CD14-positive monocyte (primary cell): ENCODE results near the gene NUP62CL. TPM values are rescaled to one million over a fixed set of nuclear protein-coding genes. Genes with fewer than 3 reads are reported as not detected.

Experiments
- DNase-seq, 3 donors: peaks; one replicate each; pipeline ENCODE4 v3.0.0-alpha.2; 2011 to 2022
- H2AFZ ChIP-seq: 2 replicates; pipeline ENCODE4 v1.6.0; 2012; ENCODE audit warnings: mild to moderate bottlenecking, low read depth, low read length, inconsistent platforms; ENCODE audit not compliant: insufficient read depth, poor library complexity, severe bottlenecking
- H3K27ac ChIP-seq, 2 donors: 1 replicate in 1 of 2; 2 replicates in 1 of 2; pipeline ENCODE4 v1.5.1; 2012 to 2013; ENCODE audit warnings: low read length in 2 of 2, control low read depth in 1 of 2, inconsistent platforms in 1 of 2, low read depth in 1 of 2, mild to moderate bottlenecking in 1 of 2
- H3K27me3 ChIP-seq, 2 donors: one replicate each; pipeline versions ENCODE4 v1.6.0 to v1.6.1; 2011 to 2013; ENCODE audit warnings: low read length in 2 of 2; ENCODE audit not compliant: control insufficient read depth in 2 of 2, insufficient read depth in 2 of 2
- H3K36me3 ChIP-seq, 2 donors: replicated peaks in 1 of 2; 1 replicate in 1 of 2; 2 replicates in 1 of 2; pipeline versions ENCODE4 v1.5.1 to v1.6.1; 2012 to 2013; ENCODE audit warnings: low read length in 2 of 2, control low read depth in 1 of 2, inconsistent platforms in 1 of 2, mild to moderate bottlenecking in 1 of 2; ENCODE audit not compliant: insufficient read depth in 2 of 2, control insufficient read depth in 1 of 2
- H3K4me1 ChIP-seq, 2 donors: 1 replicate in 1 of 2; 2 replicates in 1 of 2; pipeline versions ENCODE4 v1.5.1 to v1.6.1; 2012 to 2013; ENCODE audit warnings: low read length in 2 of 2, control low read depth in 1 of 2, inconsistent platforms in 1 of 2, mild to moderate bottlenecking in 1 of 2, moderate library complexity in 1 of 2; ENCODE audit not compliant: insufficient read depth in 2 of 2, control insufficient read depth in 1 of 2
- H3K4me2 ChIP-seq: replicated peaks from 2 replicates; pipeline ENCODE3; 2012; ENCODE audit warnings: low read length, moderate library complexity, mild to moderate bottlenecking; ENCODE audit not compliant: poor library complexity, severe bottlenecking; ENCODE audit errors: extremely low read depth
- H3K4me3 ChIP-seq, 3 experiments: fragments of 200-600 bp in 1 of 3; sonication (generic) in 1 of 3; replicated peaks in 1 of 3; 1 replicate in 2 of 3; 2 replicates in 1 of 3; pipeline ENCODE4 v1.5.1; 2011 to 2013; ENCODE audit warnings: low read length in 3 of 3, mild to moderate bottlenecking in 3 of 3, control low read depth in 2 of 3, low read depth in 2 of 3, inconsistent platforms in 1 of 3, moderate library complexity in 1 of 3
- H3K79me2 ChIP-seq: 2 replicates; pipeline ENCODE4 v1.6.0; 2012; ENCODE audit warnings: mild to moderate bottlenecking, control low read depth, inconsistent platforms, low read length, moderate library complexity; ENCODE audit not compliant: insufficient read depth
- H3K9ac ChIP-seq: 2 replicates; pipeline ENCODE4 v1.6.0; 2017; ENCODE audit warnings: low read length, mild to moderate bottlenecking; ENCODE audit not compliant: insufficient read depth, poor library complexity, severe bottlenecking
- H3K9me3 ChIP-seq, 2 donors: replicated peaks in 1 of 2; 1 replicate in 1 of 2; 2 replicates in 1 of 2; pipeline versions ENCODE4 v1.5.1 to v1.6.1; 2012 to 2013; ENCODE audit warnings: low read length in 2 of 2, control low read depth in 1 of 2; ENCODE audit not compliant: control insufficient read depth in 1 of 2, insufficient read depth in 1 of 2
- H4K20me1 ChIP-seq: 2 replicates; pipeline ENCODE4 v1.6.0; 2012; ENCODE audit warnings: mild to moderate bottlenecking, low read length, control low read depth, moderate library complexity; ENCODE audit not compliant: insufficient read depth
- H3K27ac Mint-ChIP-seq, 7 donors: one replicate each; pipeline ENCODE4 v1.8.0; 2020; ENCODE audit warnings: mild to moderate bottlenecking in 7 of 7, mixed read lengths in 7 of 7, moderate library complexity in 6 of 7, inconsistent platforms in 2 of 7
- H3K27me3 Mint-ChIP-seq, 3 donors: one replicate each; pipeline ENCODE4 v1.8.0; 2021 to 2022; ENCODE audit warnings: low read depth in 3 of 3, mild to moderate bottlenecking in 3 of 3, mixed read lengths in 3 of 3, moderate library complexity in 3 of 3, inconsistent platforms in 1 of 3
- H3K36me3 Mint-ChIP-seq, 2 donors: one replicate each; pipeline ENCODE4 v1.8.0; 2020; ENCODE audit warnings: mixed read lengths in 2 of 2, inconsistent platforms in 1 of 2, mild to moderate bottlenecking in 1 of 2
- H3K4me1 Mint-ChIP-seq: one replicate; pipeline ENCODE4 v1.8.0; 2020; ENCODE audit warnings: mild to moderate bottlenecking, mixed read lengths
- H3K4me3 Mint-ChIP-seq, 2 donors: one replicate each; pipeline ENCODE4 v1.8.0; 2020; ENCODE audit warnings: mild to moderate bottlenecking in 2 of 2, mixed read lengths in 2 of 2, moderate library complexity in 1 of 2
- H3K9me3 Mint-ChIP-seq, 7 donors: one replicate each; pipeline ENCODE4 v1.8.0; 2020 to 2022; ENCODE audit warnings: mixed read lengths in 7 of 7, mild to moderate bottlenecking in 6 of 7, moderate library complexity in 6 of 7, inconsistent platforms in 2 of 7
- CTCF ChIP-seq: fragments of 200-600 bp; IDR thresholded peaks from one replicate; pipeline ENCODE4 v1.8.0; 2022; ENCODE audit warnings: antibody characterized with exemption, mild to moderate bottlenecking
- WGBS: methylation state at CpG from one replicate; pipeline ENCODE4 v1.1.5; 2013; ENCODE audit warnings: missing lambda C conversion rate; ENCODE audit not compliant: insufficient coverage; 5-methylcytosine and 5-hydroxymethylcytosine counted together
- intact Hi-C, 2 donors: fragments of 100-400 bp; cut with micrococcal nuclease; formaldehyde crosslinking; loops; one replicate each; pipeline versions ENCODE4 v1.15.0 to v1.15.1; 2023
- polyA plus RNA-seq, 3 donors: library from polyadenylated mRNA; depleted of rRNA in 1 of 3; unstranded in 2 of 3; stranded (reverse) in 1 of 3; fragments of 300-500 nt in 2 of 3; fragments of >200 nt in 1 of 3; fragmentation: Illumina TruSeq in 2 of 3; gene quantifications; 1 replicate in 2 of 3; 2 replicates in 1 of 3; pipeline ENCODE4 v1.2.3, GENCODE V29; 2012 to 2021

NUP62CL gene
- polyA plus RNA-seq, 3 donors = 0.09 TPM; not detected in 2

DNA sequence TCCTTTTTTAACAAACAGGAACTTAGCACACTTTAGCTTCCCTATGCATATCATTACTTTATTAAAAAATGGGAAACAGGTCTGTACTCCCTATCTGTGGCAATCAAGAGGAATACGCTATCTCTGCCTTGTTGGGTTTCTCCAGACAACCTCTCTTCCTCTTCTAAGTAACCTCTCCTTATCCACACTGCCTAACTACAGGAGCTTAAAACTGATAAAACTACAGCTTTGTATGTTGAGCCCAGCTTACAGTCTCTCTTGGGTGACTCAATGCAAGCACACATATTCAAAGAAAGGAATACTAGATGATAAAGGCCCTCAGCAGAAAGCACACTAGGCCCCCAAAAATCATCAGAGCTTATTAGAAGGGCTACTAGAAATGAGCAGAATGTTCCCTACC lies 8.9 kb downstream of the NUP62CL start:
- H3K9me3 Mint-ChIP-seq = peaks cover 0 to 3% (median 0%) of the 10 kb centered on the region in 7 donors

DNA sequence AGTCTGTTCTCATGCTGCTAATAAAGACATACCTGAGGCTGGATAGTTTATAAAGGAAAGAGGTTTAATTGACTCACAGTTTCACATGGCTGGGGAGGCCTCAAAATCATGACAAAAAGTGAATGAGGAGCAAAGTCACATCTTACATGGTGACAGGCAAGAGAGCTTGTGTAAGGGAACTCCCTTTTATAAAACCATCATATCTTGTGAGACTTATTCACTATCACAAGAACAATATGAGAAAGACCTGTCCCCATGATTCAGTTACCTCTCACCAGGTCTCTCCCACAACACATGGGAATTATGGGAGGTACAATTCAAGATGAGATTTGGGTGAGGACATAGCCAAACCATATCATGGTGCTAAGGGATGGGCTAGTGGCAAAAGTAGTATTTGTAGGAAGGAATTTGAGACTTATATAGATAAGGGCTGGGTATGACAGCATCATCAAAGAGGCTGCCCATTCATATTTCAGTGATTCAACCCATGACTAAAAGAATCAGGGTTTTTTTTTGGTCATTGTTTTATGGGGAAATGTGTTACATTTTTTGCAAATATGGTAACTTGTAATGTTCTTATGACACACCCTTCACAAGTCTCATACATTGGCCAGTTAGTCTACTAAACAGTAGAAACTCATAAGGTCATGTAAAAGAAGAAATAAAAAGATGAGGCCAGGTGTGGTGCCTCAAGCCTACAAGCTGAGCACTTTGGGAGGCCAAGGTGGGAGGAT lies 34.7 kb downstream of the NUP62CL start:
- Histone ChIP-seq H3K27me3 (no peaks in the 10 kb centered on the region), H3K4me2 (no peak overlapping the region), H3K9ac (no peak overlapping the region), H3K4me3 (no peak overlapping the region), H3K9me3 (no peaks in the 10 kb centered on the region), H3K36me3 (no peaks in the 10 kb centered on the region), H3K79me2 (no peaks in the 10 kb centered on the region), H3K4me1 (no peaks in the 10 kb centered on the region), H2AFZ (no peak overlapping the region), H3K27ac (no peak overlapping the region), H4K20me1 (no peaks in the 10 kb centered on the region)
- intact Hi-C loops = no loop called here
- no peak for DNase-seq
- H3K27me3 Mint-ChIP-seq = peaks cover 0 to 5% (median 1%) of the 10 kb centered on the region in 3 donors
- H3K4me3 Mint-ChIP-seq = no peak overlapping the region
- no peaks in the 10 kb centered on the region for H3K4me1 Mint-ChIP-seq
- H3K36me3 Mint-ChIP-seq = no peaks in the 10 kb centered on the region
- H3K9me3 Mint-ChIP-seq = no peaks in the 10 kb centered on the region
- no peak overlapping the region for H3K27ac Mint-ChIP-seq
- no peak for TF ChIP-seq CTCF

More for the DNA sequence above, 8.9 kb downstream of the NUP62CL start:
- intact Hi-C loops = no loop called here
- H3K79me2 ChIP-seq = no peaks in the 10 kb centered on the region
- no peak for TF ChIP-seq CTCF
- no peak overlapping the region for H3K27ac ChIP-seq
- Mint-ChIP-seq H3K4me1 (no peaks in the 10 kb centered on the region), H3K36me3 (no peaks in the 10 kb centered on the region), H3K27me3 (peaks cover 3 to 10% (median 6%) of the 10 kb centered on the region in 3 donors), H3K4me3 (no peak overlapping the region), H3K27ac (no peak overlapping the region)
- H3K36me3 ChIP-seq = no peaks in the 10 kb centered on the region
- no peak for DNase-seq
- no peaks in the 10 kb centered on the region for H3K27me3 ChIP-seq
- WGBS = no CpG with 5 or more reads among the region's 1 CpG
- no peak overlapping the region for H3K4me3 ChIP-seq
- H4K20me1 ChIP-seq = no peaks in the 10 kb centered on the region
- no peak overlapping the region for H2AFZ ChIP-seq
- H3K4me1 ChIP-seq = no peaks in the 10 kb centered on the region
- no peaks in the 10 kb centered on the region for H3K9me3 ChIP-seq
- H3K4me2 ChIP-seq = no peak overlapping the region
- no peak overlapping the region for H3K9ac ChIP-seq
